GM23338 (cell line): ENCODE results near the gene TRMT44. TPM values are rescaled to one million over a fixed set of nuclear protein-coding genes. Genes with fewer than 3 reads are reported as not detected.

Experiments
- ATAC-seq: fragments of 200-7000 bp; cut with Tn5 transposase; 3 replicates; pipeline ENCODE4 v1.9.1; 2020
- DNase-seq: peaks from one replicate; pipeline ENCODE4 v3.0.0-alpha.2; 2015; ENCODE audit warnings: low spot score
- H2AFZ ChIP-seq: fragments of 200-600 bp; sonication (generic); 2 replicates; pipeline ENCODE4 v1.8.0; 2016; ENCODE audit warnings: antibody characterized with exemption, mild to moderate bottlenecking, moderate library complexity
- H3F3A ChIP-seq: fragments of 200-600 bp; sonication (generic); replicated peaks from 2 replicates; pipeline ENCODE4 v1.8.0; 2017; ENCODE audit warnings: antibody characterized with exemption, mixed run types, low read depth
- H3K27ac ChIP-seq: fragments of 200-600 bp; sonication (generic); 2 replicates; pipeline ENCODE4 v1.6.1; 2016; ENCODE audit warnings: low read depth
- H3K27me3 ChIP-seq: fragments of 200-600 bp; sonication (generic); 2 replicates; pipeline ENCODE4 v1.8.0; 2016; ENCODE audit warnings: mild to moderate bottlenecking, mixed run types, moderate library complexity; ENCODE audit not compliant: insufficient read depth
- H3K36me3 ChIP-seq: fragments of 200-600 bp; sonication (generic); 2 replicates; pipeline ENCODE4 v1.8.0; 2016; ENCODE audit warnings: mild to moderate bottlenecking; ENCODE audit not compliant: insufficient read depth
- H3K4me1 ChIP-seq: fragments of 200-600 bp; sonication (generic); 2 replicates; pipeline ENCODE4 v1.8.0; 2016; ENCODE audit warnings: mild to moderate bottlenecking, moderate library complexity; ENCODE audit not compliant: insufficient read depth
- H3K4me2 ChIP-seq: fragments of 200-600 bp; sonication (generic); 2 replicates; pipeline ENCODE4 v1.7.1; 2017; ENCODE audit warnings: mixed run types
- H3K4me3 ChIP-seq: fragments of 200-600 bp; sonication (generic); 2 replicates; pipeline ENCODE4 v1.6.1; 2016; ENCODE audit warnings: mixed run types
- H3K79me2 ChIP-seq: fragments of 200-600 bp; sonication (generic); replicated peaks from 2 replicates; pipeline ENCODE4 v1.8.0; 2017; ENCODE audit warnings: mild to moderate bottlenecking; ENCODE audit not compliant: insufficient read depth
- H3K9me2 ChIP-seq: fragments of 200-600 bp; sonication (generic); 2 replicates; pipeline ENCODE4 v1.8.0; 2017; ENCODE audit not compliant: insufficient read depth
- H4K20me1 ChIP-seq: fragments of 200-600 bp; sonication (generic); replicated peaks from 2 replicates; pipeline ENCODE4 v1.8.0; 2017; ENCODE audit warnings: mild to moderate bottlenecking; ENCODE audit not compliant: insufficient read depth
- H3K27ac Mint-ChIP-seq: 2 replicates; pipeline ENCODE4 v1.8.0; 2020; ENCODE audit warnings: inconsistent platforms, mild to moderate bottlenecking, moderate library complexity, mixed read lengths
- H3K27me3 Mint-ChIP-seq: 3 replicates; pipeline ENCODE4 v1.8.0; 2022; ENCODE audit warnings: low read depth, mild to moderate bottlenecking, moderate library complexity, mixed read lengths, inconsistent platforms; ENCODE audit not compliant: insufficient read depth, poor library complexity
- H3K36me3 Mint-ChIP-seq: 3 replicates; pipeline ENCODE4 v1.8.0; 2021; ENCODE audit warnings: low read depth, mild to moderate bottlenecking, inconsistent platforms, moderate library complexity, mixed read lengths
- H3K4me1 Mint-ChIP-seq: 3 replicates; pipeline ENCODE4 v1.8.0; 2020; ENCODE audit warnings: mild to moderate bottlenecking, inconsistent platforms, mixed read lengths
- H3K4me3 Mint-ChIP-seq: 3 replicates; pipeline ENCODE4 v1.8.0; 2021; ENCODE audit warnings: moderate library complexity, mild to moderate bottlenecking, inconsistent platforms, mixed read lengths
- H3K9me3 Mint-ChIP-seq: 3 replicates; pipeline ENCODE4 v1.8.0; 2020; ENCODE audit warnings: moderate library complexity, mild to moderate bottlenecking, inconsistent platforms, mixed read lengths
- CREB1 ChIP-seq: fragments of 250-450 bp; sonication (Bioruptor Pico); IDR thresholded peaks from 2 replicates; pipeline ENCODE4 v1.5.0; 2020; ENCODE audit warnings: low read depth, mild to moderate bottlenecking, moderate library complexity
- CTCF ChIP-seq, 2 experiments: fragments of 200-600 bp in 1 of 2; sonication (generic) in 1 of 2; conservative IDR thresholded peaks; 2 replicates each; pipeline versions ENCODE4 v1.5.1 to v1.6.1; 2016 to 2017; ENCODE audit warnings: antibody characterized with exemption in 2 of 2, low read depth in 2 of 2, mild to moderate bottlenecking in 2 of 2, moderate library complexity in 1 of 2
- EZH2 ChIP-seq: fragments of 200-600 bp; sonication (generic); IDR thresholded peaks from one replicate; pipeline ENCODE4 v1.8.0; 2017; ENCODE audit warnings: antibody characterized with exemption, mild to moderate bottlenecking, low read depth; ENCODE audit not compliant: unreplicated experiment
- EZH2phosphoT487 ChIP-seq: fragments of 200-600 bp; sonication (generic); IDR thresholded peaks from one replicate; pipeline ENCODE4 v1.8.1; 2018; ENCODE audit warnings: antibody characterized with exemption; ENCODE audit not compliant: unreplicated experiment
- NANOG ChIP-seq: IDR thresholded peaks from 2 replicates; pipeline ENCODE4 v1.6.1; 2016; ENCODE audit warnings: antibody characterized with exemption, borderline replicate concordance
- POLR2AphosphoS5 ChIP-seq: IDR thresholded peaks from 2 replicates; pipeline ENCODE4 v1.6.1; 2016; ENCODE audit warnings: antibody characterized with exemption, low read depth
- STAT1 ChIP-seq: IDR thresholded peaks from one replicate; pipeline ENCODE4 v1.6.1; 2016; ENCODE audit warnings: antibody characterized with exemption; ENCODE audit not compliant: unreplicated experiment
- ZNF114 ChIP-seq: fragments of 250-450 bp; sonication (Bioruptor Pico); IDR thresholded peaks from 2 replicates; pipeline ENCODE4 v1.5.0; 2020; ENCODE audit warnings: mild to moderate bottlenecking, moderate library complexity
- ZNF331 ChIP-seq: fragments of 250-450 bp; sonication (Bioruptor Pico); IDR thresholded peaks from 2 replicates; pipeline ENCODE4 v1.5.0; 2020; ENCODE audit warnings: low read depth, mild to moderate bottlenecking, moderate library complexity
- polyA plus RNA-seq: library from polyadenylated mRNA; unstranded; fragments of >200 nt; fragmentation: Nextera tagmentation; extraction: Ambion mirVana; gene quantifications from 2 replicates; pipeline ENCODE4 v1.2.1, GENCODE V29; 2016
- total RNA-seq: library from RNA; depleted of rRNA; stranded (reverse); fragments of >200 nt; shearing (Covaris generic); gene quantifications from 2 replicates; pipeline ENCODE4 v1.2.3, GENCODE V29; 2014
- TF ChIP-seq, protein P1 (sequence below): IDR thresholded peaks from one replicate; pipeline ENCODE4 v1.6.1; 2018; ENCODE audit warnings: antibody characterized with exemption; ENCODE audit not compliant: unreplicated experiment
- TF ChIP-seq, protein P2 (sequence below): IDR thresholded peaks from 2 replicates; pipeline ENCODE4 v1.6.1; 2016; ENCODE audit warnings: antibody characterized with exemption

Gene TRMT44
- total and polyA plus RNA-seq, 2 experiments from 2014 or later, result 10.3 to 49.8 TPM

- TF ChIP-seq CTCF (conservative IDR thresholded peaks at IDR 0.05; ENCODE audit: low read depth in 2 of 2), result no peak
- no peak for TF ChIP-seq STAT1
- no peak for TF ChIP-seq POLR2AphosphoS5
- TF ChIP-seq, protein P1, sequence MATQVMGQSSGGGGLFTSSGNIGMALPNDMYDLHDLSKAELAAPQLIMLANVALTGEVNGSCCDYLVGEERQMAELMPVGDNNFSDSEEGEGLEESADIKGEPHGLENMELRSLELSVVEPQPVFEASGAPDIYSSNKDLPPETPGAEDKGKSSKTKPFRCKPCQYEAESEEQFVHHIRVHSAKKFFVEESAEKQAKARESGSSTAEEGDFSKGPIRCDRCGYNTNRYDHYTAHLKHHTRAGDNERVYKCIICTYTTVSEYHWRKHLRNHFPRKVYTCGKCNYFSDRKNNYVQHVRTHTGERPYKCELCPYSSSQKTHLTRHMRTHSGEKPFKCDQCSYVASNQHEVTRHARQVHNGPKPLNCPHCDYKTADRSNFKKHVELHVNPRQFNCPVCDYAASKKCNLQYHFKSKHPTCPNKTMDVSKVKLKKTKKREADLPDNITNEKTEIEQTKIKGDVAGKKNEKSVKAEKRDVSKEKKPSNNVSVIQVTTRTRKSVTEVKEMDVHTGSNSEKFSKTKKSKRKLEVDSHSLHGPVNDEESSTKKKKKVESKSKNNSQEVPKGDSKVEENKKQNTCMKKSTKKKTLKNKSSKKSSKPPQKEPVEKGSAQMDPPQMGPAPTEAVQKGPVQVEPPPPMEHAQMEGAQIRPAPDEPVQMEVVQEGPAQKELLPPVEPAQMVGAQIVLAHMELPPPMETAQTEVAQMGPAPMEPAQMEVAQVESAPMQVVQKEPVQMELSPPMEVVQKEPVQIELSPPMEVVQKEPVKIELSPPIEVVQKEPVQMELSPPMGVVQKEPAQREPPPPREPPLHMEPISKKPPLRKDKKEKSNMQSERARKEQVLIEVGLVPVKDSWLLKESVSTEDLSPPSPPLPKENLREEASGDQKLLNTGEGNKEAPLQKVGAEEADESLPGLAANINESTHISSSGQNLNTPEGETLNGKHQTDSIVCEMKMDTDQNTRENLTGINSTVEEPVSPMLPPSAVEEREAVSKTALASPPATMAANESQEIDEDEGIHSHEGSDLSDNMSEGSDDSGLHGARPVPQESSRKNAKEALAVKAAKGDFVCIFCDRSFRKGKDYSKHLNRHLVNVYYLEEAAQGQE, result no peak
- TF ChIP-seq, protein P2, sequence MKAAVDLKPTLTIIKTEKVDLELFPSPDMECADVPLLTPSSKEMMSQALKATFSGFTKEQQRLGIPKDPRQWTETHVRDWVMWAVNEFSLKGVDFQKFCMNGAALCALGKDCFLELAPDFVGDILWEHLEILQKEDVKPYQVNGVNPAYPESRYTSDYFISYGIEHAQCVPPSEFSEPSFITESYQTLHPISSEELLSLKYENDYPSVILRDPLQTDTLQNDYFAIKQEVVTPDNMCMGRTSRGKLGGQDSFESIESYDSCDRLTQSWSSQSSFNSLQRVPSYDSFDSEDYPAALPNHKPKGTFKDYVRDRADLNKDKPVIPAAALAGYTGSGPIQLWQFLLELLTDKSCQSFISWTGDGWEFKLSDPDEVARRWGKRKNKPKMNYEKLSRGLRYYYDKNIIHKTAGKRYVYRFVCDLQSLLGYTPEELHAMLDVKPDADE, result no peak
Measured at GRCh38 chr4:8401665-8402064, 38.9 kb upstream of the TRMT44 start (continued).

- Mint-ChIP-seq H3K27me3 (peaks cover 20% of the 10 kb centered on the region), H3K27ac (no peak overlapping the region), H3K9me3 (peaks cover 18% of the 10 kb centered on the region), H3K4me1 (peaks cover 14% of the 10 kb centered on the region), H3K4me3 (no peak overlapping the region), H3K36me3 (peaks cover 36% of the 10 kb centered on the region)
- Histone ChIP-seq H3K4me1 (peaks cover 6% of the 10 kb centered on the region; the same call in 1 of the 2 replicates), H3K27me3 (no peaks in the 10 kb centered on the region), H3K4me2 (no peak overlapping the region), H3F3A (no peaks in the 10 kb centered on the region), H2AFZ (no peak overlapping the region), H3K36me3 (no peaks in the 10 kb centered on the region), H3K4me3 (no peak overlapping the region), H4K20me1 (no peaks in the 10 kb centered on the region), H3K9me2 (no peaks in the 10 kb centered on the region), H3K79me2 (no peaks in the 10 kb centered on the region), H3K27ac (no peak overlapping the region)
- DNase-seq, result no peak
- ATAC-seq, result no peak
- TF ChIP-seq STAT1 (no peak), EZH2phosphoT487 (no peak), NANOG (no peak), CREB1 (no peak), ZNF114 (CRISPR knock-in tag) (no peak), POLR2AphosphoS5 (no peak), ZNF331 (CRISPR knock-in tag) (no peak), EZH2 (no peak)
- TF ChIP-seq, protein P1, result no peak
- TF ChIP-seq, protein P2, result no peak
Measured at GRCh38 chr4:8402181-8402597, 38.4 kb upstream of the TRMT44 start.
